Fibroblast of skin of left biceps (primary cell): ENCODE data around the gene AFF3.
A peak's percentile ranks its signal among the peaks of the same experiment; 100 is the strongest.
"Not testable (repeated sequence)": the region's sequence is repeated elsewhere in the genome, so short reads cannot be mapped to it uniquely, and the experiment has no call there.

Experiments
- DNase-seq, 2 experiments: peaks; one replicate each; pipeline ENCODE4 v3.0.0-alpha.2; 2013; ENCODE audit warnings: low read depth in 2 of 2

Gene AFF3

DNA sequence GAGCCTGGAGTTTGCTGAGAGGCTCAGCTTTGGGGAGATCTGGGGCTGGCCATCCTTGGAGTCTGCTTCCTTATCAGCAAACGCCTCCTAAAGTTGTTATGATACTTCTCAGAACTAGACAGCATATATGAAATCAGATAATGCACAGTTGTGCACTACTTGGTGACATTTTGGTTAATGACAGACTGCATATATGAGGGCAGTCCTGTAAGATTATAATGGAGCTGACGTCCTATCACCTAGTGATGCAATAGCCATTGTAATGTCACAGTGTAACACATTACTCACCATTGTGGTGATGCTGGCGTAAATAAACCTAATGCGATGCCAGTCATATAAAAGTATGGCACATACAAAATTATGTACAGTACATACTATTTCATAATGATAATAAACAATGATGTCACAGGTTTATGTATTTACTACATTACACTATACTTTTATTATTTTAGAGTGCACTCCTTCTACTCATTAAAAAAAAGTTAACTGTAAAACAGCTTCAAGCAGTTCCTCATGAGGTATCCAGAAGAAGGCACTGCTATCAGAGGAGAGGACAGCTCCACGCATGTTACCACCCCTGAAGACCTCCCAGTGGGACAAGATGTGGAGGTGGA lies 354.5 kb downstream of the AFF3 start:
- no peak for DNase-seq

DNA sequence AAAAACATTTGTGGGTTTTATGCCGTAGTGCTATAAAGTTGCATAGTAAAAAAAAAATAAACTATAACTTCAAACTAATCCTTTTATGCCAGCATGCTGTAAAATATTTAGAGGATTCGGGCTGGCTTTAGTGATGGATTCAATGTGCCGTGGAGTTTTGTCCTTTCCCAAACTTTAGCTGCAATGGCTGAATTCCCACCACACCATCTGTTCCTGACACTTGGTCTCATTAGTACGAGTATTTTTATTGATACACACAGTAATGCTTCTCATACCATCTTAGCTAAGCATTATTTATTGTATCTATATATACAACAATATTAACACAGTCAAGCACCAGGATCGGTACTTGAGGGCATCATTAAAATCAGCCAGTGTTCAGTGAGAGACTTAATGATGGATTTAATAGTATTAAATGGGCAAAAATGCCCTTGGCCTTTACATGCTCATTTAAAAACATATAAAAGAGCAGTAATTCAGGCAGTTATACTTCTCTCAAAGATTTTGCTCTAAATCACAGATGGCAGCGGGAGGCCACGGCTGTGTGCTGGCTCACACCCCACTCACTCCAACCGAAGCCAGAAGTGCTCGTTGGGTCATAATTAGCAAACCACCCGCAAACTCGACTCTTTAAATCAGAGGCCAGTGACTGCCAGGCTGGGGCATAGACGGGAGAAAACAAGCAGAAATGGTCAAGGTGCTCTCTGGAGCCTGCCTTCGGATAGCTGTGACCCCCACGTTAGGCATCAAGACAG lies 355.6 kb downstream of the AFF3 start:
- DNase-seq = no peak

DNA sequence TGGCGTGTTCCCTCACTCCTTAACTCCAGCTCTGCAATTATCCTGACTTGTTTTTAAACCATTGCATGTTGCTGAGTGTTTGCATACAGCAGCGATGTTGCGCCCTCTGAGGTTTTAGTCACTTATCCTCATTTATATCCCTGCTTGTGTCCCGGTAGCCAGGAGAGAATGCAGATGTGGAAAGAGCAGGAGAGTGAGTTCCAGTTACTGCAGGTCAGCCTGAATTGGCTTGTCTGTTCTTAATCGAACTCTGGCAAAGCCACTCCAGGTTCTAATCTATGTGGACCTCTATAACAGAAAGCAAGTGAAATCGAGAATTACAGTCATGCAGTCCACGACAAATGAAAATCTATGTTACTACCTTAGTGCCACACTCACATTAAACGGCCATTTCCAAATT lies 357.4 kb downstream of the AFF3 start:
- DNase-seq = no peak

DNA sequence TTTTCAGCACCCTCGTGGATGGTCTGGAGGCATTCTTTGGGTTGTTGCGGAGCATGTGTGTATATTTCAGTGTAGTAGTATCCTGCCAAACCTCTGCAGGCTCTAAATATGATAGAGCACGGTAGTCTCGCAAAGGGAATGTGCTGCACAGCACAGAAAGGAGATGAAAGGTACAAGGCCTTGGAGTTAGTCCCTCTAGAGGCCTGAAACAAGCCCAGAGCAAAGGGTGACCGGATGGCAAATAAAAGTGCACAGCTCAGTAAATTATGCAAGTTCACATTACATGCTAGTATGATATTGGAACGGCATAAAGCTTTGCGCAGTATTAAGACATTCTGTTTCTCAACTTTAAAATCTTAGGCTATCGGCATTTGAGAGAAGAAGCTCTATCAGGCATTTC lies 358.1 kb downstream of the AFF3 start:
- no peak for DNase-seq

DNA sequence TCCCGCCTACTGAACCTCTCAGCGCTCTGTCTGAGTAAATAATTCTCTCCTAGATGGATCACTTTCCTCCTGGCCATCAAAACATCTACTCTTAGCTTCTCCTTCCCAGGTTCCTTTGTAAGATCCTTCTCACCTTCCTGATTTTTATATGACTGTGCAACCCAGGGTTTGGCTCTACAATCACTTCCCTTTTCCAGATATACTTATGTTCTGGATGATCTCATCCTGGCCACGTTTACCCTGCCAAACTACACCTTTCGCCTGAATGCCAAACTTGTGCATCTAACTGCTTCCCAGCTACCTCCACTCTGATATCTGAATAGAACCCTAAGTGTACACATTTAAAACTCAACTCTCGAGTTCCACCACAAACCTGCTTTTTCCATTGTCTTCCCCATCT lies 362.1 kb downstream of the AFF3 start:
- no peak for DNase-seq

DNA sequence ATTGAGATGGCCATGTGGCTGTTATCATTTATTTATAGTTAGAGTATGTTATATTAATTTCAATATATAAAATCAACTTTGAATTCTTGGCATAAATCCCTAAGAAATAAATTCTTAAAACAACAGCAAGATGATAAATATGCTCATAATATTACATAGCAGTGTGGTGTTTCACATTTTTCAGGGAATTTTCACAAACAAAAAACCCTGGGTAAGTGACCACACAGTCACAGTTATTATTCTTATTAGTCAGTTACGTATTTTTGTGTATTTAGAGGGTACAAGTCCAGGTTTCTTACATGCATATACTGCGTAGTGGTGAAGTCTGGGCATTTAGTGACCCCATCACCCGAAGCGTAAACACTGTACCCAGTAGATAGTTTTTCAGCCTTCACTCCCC lies 363.1 kb downstream of the AFF3 start:
- DNase-seq = no peak

DNA sequence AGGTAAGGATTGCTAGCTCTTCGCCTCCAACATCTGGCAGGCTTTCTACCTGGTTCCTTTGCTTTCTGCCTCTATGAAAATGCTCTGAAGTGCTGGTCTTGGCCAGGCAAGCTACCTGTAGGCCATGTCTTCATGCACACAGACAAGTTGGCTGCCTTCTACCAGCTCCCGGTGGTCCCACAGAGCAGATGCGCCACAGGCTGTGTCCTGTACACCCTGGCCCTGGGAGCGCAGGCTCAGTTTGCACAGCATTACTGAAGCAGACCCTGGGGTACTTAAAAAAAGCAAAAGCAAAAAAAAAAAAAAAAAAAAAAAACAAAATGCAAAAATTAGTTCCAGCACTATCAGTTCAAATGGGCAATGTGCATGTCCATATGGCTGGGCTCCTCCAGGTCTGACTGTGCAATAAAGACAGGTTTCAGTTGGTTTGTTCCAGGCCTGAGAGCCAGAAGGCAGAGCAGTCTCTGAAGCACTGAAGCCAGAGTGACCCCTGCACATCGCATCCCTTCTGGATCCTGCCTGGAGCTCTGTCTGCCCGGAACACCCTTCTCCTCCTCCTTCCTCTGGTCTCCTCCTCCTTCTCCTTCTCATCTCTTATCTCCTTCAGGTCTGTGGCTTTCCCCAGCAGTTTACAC lies 364.6 kb downstream of the AFF3 start:
- DNase-seq = no peak

DNA sequence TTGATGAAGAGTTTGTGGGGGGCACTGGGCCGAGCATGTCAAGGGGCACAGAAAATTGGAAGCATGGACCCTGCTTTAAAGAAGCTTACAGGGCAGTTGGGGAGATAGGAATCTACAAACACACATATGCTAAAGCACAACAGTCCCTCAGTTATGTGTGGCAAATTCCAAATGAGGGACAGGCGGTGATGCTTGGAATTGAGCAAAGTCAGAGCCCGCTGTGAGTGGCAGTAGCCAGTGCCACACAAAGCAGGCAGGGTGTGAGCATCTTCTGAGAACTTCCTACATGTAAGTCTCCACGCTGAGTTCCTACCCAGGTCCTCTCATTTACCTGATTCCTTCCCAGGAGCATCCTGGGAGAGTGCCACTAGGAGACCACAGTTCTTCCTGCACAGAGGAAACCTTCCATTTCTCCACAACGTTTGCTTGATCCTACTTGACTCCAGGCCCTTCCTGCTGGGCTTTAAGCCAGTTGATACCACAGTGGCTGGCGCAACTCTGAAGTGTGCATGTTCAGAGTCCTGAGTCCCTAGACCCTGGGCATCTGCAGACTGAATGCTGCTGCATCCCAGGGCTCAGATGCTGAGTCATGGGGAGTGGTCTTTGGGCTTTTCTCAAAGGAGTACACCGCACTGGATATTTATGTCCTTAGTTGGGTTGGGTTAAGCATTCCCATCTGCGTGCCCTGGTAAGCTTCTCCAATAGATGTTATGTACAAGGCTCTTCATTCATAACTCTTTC lies 365.3 kb downstream of the AFF3 start:
- DNase-seq = no peak

DNA sequence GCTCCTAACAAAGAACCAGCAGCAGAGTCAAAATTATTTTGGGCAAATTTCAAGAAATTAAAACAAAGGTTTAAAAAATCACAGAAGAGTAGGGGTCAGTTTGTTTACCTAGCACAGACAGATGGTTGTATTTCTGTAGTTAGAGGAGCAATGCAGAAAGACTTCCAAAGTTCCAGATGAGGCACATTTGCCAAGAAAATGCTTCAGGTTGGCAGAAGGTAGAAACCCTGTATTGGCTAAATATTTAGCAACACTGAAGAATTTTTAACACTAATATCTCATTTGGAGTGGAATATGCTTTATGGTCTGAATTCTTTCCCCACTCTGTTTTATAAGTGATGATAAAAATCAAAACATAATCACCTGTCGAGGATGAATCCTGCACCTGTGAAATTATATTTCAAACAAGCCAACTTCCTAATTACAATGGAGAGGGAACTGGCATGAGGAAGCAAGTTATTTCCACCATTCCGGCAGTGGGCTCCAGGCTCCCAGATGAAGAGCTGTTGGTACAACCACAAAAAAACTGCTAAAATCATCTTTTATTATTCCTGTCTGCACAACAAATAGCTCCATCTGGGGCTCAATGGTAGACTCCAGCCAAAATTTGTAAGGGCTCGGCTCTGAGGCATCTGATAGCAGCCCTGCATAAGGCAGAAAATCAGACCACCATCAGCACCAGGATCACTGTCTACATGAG lies 366.0 kb downstream of the AFF3 start:
- no peak for DNase-seq

DNA sequence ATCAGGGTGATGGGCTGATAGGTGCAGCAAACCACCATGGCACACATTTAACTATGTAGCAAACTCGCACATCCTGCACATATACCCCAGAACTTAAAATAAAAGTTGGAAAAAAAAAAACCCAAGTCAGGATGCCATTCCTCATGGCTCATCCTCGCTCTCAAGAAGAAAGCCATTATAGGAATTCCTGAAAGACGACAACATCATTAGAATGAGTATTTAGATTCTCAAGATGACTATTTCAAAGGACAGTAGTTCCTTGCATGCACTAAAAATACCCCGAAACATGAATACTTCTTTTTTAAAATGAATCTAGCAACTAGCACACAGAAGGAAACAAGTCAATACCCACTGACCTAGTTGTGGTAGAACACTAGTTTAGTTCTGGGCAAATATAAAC lies 366.8 kb downstream of the AFF3 start:
- DNase-seq = peak; percentile 40 to 45

DNA sequence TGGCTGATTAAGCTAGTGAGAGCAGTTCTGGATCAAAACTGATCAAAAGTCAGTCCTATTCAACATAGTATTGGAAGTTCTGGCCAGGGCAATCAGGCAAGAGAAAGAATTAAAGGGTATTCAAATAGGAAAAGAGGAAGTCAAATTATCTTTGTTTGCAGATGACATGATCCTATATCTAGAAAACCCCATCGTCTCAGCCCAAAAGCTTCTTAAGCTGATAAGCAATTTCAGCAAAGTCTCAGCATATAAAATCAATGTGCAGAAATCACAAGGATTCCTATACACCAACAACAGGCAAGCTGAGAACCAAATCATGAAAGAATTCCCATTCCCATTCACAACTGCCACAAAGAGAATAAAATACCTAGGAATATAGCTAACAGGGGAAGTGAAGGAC lies 368.7 kb downstream of the AFF3 start:
- DNase-seq = not testable (repeated sequence)

DNA sequence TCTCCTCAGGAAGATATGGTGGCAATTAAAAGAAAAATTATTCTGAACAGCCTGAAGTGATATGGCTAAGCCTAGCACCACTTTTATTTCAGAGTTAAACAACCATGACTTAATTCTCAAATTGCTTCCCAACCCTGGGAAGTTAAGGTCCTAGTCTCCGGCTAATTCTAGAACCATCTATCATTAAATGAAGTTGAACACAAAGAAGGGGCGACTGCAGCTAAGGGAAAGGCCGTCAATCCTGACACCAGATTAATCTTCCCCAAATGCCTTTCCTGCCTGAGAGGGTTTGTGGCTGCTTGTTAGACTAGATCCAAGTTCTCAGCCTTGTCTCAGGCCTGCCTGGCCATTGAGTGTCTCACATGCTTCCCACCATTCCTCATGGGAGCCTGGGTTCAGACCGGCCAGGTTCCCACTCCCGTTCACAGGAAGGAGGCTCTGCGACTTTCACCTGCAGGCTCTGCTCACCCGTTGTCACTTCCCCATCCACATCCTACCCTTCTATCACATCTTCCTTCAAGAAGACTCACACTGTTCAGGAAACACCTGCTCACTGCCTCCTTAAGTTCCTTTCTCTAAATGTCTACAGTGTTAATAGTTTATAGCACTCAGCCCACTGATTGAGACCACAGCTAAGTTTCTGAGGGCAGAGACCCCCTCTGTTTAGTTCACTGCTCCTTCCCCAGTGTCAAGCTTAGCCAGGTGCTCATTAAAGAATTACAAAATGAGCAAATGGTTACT lies 369.6 kb downstream of the AFF3 start:
- DNase-seq = no peak

DNA sequence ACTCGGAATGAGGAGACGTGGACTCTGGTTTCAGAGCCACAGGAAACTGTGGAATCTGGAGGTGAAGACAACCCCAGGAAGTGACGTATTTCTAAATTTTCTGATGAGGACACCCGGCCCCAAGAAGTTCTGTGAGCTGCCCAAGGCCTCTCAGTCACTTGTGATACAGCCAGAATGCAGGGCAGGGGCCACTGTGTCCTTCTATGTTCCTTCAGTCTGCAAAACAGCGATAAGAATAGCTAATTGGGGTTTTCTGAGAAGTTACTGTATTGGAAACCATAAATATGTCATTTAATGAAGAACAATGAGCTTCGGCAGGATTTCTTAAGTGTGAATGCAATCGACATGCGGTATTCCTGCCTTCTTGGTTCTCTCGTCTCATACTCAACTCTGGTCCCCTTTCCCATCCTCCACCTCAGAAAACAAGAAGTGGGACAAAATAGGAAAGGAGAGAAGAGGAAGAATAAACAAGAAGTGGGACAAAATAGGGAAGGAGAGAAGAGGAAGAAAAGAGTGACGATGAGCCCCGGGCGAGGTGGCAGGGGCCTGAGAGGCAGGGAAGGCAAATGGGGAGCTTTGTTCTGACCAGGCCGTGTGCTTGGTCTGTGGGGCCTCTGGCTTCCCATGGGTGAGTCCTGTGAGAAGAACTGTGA lies 370.6 kb downstream of the AFF3 start:
- DNase-seq = no peak

DNA sequence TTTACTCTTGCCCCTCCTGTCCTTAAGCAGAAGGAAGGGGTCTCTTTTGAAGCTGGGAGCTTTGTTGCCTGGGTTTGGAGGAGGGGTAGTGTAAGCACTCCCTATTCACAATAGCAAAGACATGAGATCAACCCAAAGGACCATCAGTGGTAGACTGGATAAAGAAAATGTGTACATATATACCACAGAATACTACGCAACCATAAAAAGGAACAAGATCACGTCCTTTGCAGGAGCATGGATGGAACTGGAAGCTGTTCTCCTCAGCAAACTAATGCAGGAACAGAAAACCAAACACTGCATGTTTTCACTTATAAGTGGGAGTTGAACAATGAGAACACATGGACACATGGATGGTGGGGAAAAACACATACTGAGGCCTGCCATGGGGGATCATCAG lies 371.5 kb downstream of the AFF3 start:
- DNase-seq = no peak

DNA sequence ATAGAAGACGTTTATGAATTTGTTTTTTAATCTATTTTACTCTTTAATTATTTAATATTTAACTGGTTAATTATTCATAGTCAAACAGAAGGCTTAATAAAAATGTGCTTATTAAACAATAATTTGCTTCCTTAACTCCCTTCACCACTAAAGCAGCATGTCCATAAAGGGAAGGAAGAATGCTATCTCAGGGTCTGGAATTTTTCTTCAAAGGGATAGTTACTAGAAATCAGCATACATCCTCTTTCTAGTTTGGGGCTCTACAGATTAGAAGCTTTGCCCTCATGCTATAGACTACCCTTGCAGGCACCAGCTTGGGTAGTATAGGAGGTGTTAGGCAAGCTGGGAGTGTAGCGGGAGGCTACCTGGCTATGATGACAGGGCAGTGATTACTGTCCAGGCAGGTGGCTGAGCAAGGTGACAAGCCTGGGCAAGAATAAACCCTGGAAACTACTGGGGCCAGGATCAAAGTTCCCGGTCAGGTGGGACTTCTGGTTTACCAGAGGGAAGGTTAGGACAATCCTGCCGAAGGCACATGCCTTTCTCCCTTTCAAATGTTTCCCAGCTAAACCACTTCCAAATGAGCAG lies 376.6 kb downstream of the AFF3 start:
- DNase-seq = no peak

DNA sequence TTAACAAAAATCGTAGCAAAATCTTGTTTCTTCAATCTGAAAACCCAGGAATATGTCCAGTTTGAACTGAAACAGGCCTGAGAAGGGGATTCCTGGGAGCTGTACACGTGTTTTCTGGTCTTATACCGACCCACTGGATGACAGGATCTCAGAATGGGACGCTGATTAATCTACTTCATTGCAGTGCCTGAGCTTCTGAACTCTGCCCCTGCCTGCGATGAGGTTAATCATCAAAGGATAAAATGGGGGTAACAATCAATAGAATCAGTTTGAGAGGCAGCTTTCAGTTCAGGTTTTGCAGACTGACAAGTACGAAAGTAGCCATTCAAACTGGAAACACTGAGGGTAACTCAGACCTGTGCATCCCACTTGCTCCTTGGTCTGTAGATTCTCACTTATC lies 378.6 kb downstream of the AFF3 start:
- no peak for DNase-seq

DNA sequence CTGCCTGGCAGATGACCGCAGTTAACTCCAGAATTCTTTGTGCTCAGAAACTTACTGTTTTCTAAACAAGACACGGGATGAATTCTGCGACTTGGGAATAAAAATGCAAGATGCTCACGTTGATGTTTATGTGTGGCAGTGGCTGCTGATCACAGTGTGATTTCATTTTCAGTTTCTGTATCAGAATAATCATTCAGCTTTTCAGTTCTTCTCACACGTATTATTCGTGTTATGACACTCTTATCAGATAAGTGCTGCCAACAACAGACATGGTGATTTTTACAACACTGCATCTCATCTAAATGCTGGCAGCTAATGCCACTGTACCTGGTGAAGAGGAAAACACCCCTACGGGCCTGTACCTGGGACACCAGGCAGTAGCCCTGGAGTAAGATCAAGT lies 379.7 kb downstream of the AFF3 start:
- no peak for DNase-seq

DNA sequence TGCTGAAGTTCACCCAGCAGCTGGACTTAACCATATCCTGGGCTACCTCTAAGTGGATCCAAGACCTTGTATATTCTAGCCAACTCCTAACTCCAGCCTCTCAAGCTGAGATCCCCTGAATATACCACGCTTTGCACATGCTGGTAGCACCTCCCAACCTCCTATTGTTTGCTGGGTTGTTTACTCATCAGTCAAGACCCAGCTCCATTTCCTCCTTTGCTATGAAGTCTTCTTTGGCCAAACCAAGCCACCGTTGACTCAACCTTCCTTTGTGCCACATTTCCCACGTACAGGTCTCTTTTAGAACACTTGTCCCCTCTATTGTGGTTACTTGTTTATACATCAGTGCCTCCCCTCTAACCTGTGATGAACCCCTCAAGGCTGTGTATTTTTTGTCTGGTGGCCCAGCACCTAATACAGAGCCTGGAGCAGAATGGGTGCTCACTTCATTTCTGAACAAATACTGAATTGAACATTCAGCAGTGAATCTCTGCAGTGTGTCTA lies 384.7 kb downstream of the AFF3 start:
- DNase-seq = no peak

DNA sequence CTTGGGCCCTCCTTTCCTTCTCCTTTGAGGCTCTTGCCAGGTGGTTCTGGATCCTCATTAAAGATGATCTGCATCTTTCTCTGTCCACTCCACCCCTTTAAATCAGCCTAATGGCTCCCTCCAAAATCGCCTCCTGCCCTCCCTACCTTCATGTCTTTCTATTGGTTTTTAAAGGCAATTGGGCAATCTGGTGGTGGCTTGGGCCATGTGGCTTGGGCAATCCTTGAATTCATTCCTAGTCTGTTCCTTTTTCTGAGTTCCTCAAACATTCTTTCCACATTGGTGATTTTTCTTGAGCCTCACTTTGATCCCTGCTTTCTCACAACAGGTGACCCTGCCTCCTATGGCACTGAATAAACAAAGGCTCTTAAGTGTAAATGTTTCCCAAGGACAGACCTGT lies 386.3 kb downstream of the AFF3 start:
- no peak for DNase-seq

DNA sequence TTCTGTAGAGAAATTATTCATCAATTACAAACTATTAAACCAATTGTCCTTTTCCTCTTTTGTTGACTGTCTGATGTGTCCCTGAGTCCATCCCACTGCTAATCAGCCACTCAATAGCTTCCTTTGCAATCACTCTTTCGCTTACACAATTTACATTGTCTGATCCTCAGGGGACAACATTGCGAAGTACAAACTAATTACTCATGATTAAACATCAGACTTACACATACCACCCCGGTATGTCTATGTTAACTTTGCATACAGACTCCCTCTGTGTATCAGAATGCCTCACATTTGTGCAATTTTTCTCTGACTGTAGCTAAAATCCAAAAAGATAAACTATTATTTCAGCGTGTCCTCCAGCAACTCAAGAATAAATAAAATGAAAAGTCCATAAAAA lies 388.2 kb downstream of the AFF3 start:
- peak; percentile 64 for DNase-seq
